GM12801 (cell line): ENCODE measurements around the gene GPR143.

Experiments
- CTCF ChIP-seq: IDR thresholded peaks from one replicate; pipeline ENCODE4 v1.5.1; 2011; ENCODE audit warnings: control low read depth; ENCODE audit not compliant: insufficient read length; ENCODE audit errors: extremely low read depth

GPR143 gene

GRCh38 chrX:9765737-9766097 is at the start of gene GPR143:
TSS of gene GPR143 (minus strand) at chrX:9765847. CDS start at chrX:9765817, 30 bp downstream.
- TF ChIP-seq CTCF: no peak

- TF ChIP-seq CTCF: no peak
These were observed 41.9 kb upstream of the GPR143 start for GRCh38 chrX:9807355-9808182.

GRCh38 chrX:9805956-9806355 is 40.3 kb upstream of the GPR143 start:
- no peak for TF ChIP-seq CTCF

- no peak for TF ChIP-seq CTCF
These were observed 38.8 kb upstream of the GPR143 start for GRCh38 chrX:9804444-9804843.

- no peak for TF ChIP-seq CTCF
These were observed 37.1 kb upstream of the GPR143 start for GRCh38 chrX:9802737-9803136.

GRCh38 chrX:9797384-9798360 is 32.0 kb upstream of the GPR143 start:
- TF ChIP-seq CTCF: no peak

- TF ChIP-seq CTCF: no peak
These were observed 28.8 kb upstream of the GPR143 start for GRCh38 chrX:9794495-9794894.
